GM12801 (cell line): Measurements from ENCODE around the gene CLCF1.

Experiments used
- TF ChIP-seq, protein P1 (sequence below): IDR thresholded peaks from one replicate; pipeline ENCODE4 v1.5.1; 2011; ENCODE audit warnings: control low read depth; ENCODE audit not compliant: insufficient read length; ENCODE audit errors: extremely low read depth

The CLCF1 gene

DNA sequence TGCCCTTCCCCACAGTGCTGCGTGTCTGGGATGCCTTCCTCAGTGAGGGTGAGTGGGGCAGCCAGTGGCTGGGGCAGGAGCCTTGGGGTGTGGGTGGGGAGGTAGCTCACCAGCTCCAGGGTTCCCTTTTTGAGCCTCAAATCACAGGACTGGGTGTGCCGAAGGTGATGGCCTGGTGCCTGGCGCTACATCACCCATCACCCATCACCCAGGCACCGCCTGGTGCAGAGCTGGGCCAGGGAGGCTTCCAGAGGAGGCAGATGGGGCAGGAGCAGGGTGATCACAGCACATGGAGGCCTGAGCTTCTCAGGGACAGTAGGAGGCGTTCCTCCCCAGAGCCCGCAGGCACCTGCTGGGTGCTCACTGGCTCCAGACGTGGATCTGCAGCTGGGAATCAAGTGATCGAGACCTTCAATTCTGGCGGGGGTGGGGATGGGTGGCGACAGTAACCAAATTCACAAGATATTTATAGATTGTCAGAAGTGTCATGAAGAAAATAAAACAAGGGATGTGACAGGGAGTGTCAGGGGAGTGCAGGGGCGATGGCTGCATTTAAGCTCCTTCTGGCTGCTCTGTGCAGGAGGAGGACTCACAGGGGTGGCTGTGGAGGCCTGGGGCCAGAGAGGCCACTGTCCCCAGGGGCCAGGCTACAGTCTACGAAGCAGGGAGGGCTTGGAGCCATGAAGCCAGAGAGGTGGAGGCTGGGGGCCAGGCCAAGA lies 33.7 kb upstream of the CLCF1 start:
- TF ChIP-seq, protein P1, sequence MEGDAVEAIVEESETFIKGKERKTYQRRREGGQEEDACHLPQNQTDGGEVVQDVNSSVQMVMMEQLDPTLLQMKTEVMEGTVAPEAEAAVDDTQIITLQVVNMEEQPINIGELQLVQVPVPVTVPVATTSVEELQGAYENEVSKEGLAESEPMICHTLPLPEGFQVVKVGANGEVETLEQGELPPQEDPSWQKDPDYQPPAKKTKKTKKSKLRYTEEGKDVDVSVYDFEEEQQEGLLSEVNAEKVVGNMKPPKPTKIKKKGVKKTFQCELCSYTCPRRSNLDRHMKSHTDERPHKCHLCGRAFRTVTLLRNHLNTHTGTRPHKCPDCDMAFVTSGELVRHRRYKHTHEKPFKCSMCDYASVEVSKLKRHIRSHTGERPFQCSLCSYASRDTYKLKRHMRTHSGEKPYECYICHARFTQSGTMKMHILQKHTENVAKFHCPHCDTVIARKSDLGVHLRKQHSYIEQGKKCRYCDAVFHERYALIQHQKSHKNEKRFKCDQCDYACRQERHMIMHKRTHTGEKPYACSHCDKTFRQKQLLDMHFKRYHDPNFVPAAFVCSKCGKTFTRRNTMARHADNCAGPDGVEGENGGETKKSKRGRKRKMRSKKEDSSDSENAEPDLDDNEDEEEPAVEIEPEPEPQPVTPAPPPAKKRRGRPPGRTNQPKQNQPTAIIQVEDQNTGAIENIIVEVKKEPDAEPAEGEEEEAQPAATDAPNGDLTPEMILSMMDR, result no peak

- TF ChIP-seq, protein P1, result no peak
Measured at GRCh38 chr11:67406420-67406968, 33.1 kb upstream of the CLCF1 start.

DNA sequence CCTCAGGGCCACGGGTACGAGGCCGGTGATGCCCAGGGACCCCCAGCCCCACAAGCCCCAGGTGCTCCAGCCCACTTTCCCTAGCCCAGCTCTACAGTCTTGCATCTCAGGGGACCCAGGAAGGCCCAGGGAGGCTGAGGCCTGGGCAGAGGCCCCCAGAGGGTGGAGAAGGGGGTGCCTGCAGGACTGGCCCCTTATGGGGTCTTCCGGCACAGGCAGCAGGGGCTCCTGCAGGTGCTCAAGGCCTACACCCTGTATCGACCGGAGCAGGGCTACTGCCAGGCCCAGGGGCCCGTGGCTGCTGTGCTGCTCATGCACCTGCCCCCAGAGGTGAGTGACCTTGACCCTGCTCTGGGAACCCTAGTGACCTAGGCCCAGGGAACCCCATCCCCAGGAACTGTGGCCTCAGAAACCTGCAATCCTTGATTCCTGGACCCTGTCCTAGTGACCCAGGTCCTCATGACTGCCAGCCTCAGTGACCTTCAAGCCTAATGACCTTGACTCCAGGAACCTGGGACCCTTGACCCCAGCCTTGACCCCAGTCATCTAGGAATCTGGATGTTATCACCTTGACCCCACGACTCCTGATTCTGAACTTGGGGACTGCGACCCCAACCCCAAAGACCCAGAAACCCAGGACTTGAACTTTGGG lies 32.4 kb upstream of the CLCF1 start:
- TF ChIP-seq, protein P1, result no peak

GRCh38 chr11:67405196-67405567 lies 31.8 kb upstream of the CLCF1 start:
- TF ChIP-seq, protein P1, result no peak

DNA sequence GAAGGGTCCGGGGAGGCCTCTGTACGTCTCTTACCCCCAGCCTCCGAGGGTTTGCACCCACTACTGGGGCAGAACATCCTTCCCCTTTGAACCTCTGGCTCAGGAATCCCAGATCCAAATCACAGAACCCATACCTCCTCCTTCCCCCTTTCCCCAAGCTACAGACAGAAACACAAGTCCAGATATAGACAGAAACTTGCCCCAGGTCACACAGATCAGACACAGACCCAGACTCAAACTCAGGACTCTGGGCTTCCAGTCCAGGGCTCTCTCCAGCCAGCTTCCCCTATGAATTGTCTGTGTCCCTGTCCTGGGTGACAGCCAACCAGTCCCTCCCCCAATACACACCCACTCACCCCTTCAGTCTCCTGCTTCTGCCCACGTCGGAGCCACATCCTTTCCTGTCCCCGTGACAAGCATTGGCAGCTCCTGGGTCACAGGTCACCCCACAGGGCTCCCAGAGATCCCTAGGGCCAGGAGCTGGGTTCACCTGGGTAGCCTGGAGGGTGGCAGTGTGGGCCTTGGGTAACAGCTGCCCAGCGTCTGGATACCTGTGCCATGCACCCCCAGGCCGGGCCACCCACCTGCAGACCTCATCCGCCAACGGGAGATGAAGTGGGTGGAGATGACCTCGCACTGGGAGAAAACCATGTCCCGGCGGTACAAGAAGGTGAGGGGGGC lies 31.3 kb upstream of the CLCF1 start:
- TF ChIP-seq, protein P1, result no peak

GRCh38 chr11:67401495-67402191 lies 28.2 kb upstream of the CLCF1 start, which contains the start of gene PPP1CA:
PPP1CA (minus strand) TSS chr11:67401858; CDS start chr11:67401782, 76 bp downstream.
- TF ChIP-seq, protein P1, result no peak
